Heart left ventricle (tissue), 16 donors: ENCODE data around the gene YTHDC1. TPM values are rescaled to one million over a fixed set of nuclear protein-coding genes. Genes with fewer than 3 reads are reported as not detected.

Experiments used
- ATAC-seq, 4 donors: fragments of 200-7000 bp; cut with Tn5 transposase; one replicate each; pipeline ENCODE4 v1.9.1; 2020 to 2022; ENCODE audit warnings: moderate library complexity in 4 of 4, mild to moderate bottlenecking in 3 of 4, moderate number of reproducible peaks in 1 of 4
- DNase-seq, 5 donors: peaks; one replicate each; pipeline ENCODE4 v3.0.0-alpha.2; 2020
- H3K27ac ChIP-seq, 12 donors: fragments of 200-600 bp; sonication (generic) in 4 of 12; one replicate each; pipeline versions ENCODE4 v1.5.0 to v1.8.0; 2016 to 2022; ENCODE audit warnings: mild to moderate bottlenecking in 2 of 12
- H3K27me3 ChIP-seq, 9 donors: fragments of 200-600 bp; sonication (generic) in 2 of 9; one replicate each; pipeline versions ENCODE4 v1.5.1 to v1.8.0; 2016 to 2022; ENCODE audit warnings: mild to moderate bottlenecking in 3 of 9
- H3K36me3 ChIP-seq, 9 donors: fragments of 200-600 bp; sonication (generic) in 2 of 9; one replicate each; pipeline versions ENCODE4 v1.5.0 to v1.8.0; 2018 to 2022; ENCODE audit warnings: mild to moderate bottlenecking in 2 of 9
- H3K4me1 ChIP-seq, 12 donors: fragments of 200-600 bp; sonication (generic) in 4 of 12; one replicate each; pipeline versions ENCODE4 v1.5.0 to v1.8.0; 2016 to 2022; ENCODE audit warnings: mild to moderate bottlenecking in 3 of 12
- H3K4me3 ChIP-seq, 12 donors: fragments of 200-600 bp; sonication (generic) in 4 of 12; one replicate each; pipeline versions ENCODE4 v1.5.0 to v1.8.0; 2017 to 2022; ENCODE audit warnings: mild to moderate bottlenecking in 9 of 12, moderate library complexity in 4 of 12
- H3K9me3 ChIP-seq, 12 donors: fragments of 200-600 bp; sonication (generic) in 4 of 12; one replicate each; pipeline versions ENCODE4 v1.5.0 to v1.8.0; 2016 to 2022; ENCODE audit warnings: mild to moderate bottlenecking in 1 of 12
- POLR2A ChIP-seq, 2 donors: fragments of 450-650 bp; IDR thresholded peaks; one replicate each; pipeline ENCODE4 v1.6.1; 2017; ENCODE audit warnings: antibody characterized with exemption in 2 of 2, mild to moderate bottlenecking in 2 of 2, moderate library complexity in 2 of 2
- WGBS, 4 donors: extraction: QIAGEN DNeasy Blood & Tissue Kit in 2 of 4; methylation state at CpG; one replicate each; pipeline versions ENCODE4 v1.1.5 to v1.1.7; 2013 to 2018; 5-methylcytosine and 5-hydroxymethylcytosine counted together
- intact Hi-C, 10 donors: fragments of 100-400 bp; cut with DNase I; formaldehyde crosslinking; loops; one replicate each; pipeline versions ENCODE4 v1.11.1 to v1.14.2; 2022
- polyA plus RNA-seq, 2 donors: library from polyadenylated mRNA; stranded (reverse); fragments of 200-250 nt; gene quantifications; one replicate each; pipeline ENCODE4 v1.2.3, GENCODE V29; 2013
- total RNA-seq, 9 donors: library from RNA; depleted of rRNA in 2 of 9; stranded (reverse); fragments of >200 nt in 2 of 9; fragmentation: NEBNext Ultra II Directional in 3 of 9; extraction: Animal tissue kit (Norgen Biotek cat#: 25700) in 3 of 9; gene quantifications; one replicate each; pipeline versions ENCODE4 v1.1.0 to v1.2.4, GENCODE V29; 2016 to 2023
- TF ChIP-seq, protein P1 (sequence below), 12 donors: fragments of 200-600 bp; sonication (generic) in 4 of 12; IDR thresholded peaks; one replicate each; pipeline versions ENCODE4 v1.5.0 to v1.8.0; 2018 to 2022; ENCODE audit warnings: antibody characterized with exemption in 12 of 12, mild to moderate bottlenecking in 5 of 12
- donor health status: ischemic (EF 13 %, LVEDD 7.1; RV severe dilation, severe dysfunction).
- donor health status: healthy with polysubstance abuse.
- donor health status: DM: no; HTN: yes; CAD: no.
- donor health status: DM: no; HTN: no; CAD: no.
- donor health status: ischemic (EF 25% LVEDD 6.9; RV normal size, moderate dysfunction).
- donor health status: ischemic (EF 25% LVEDD 5.7; RV mildly dilated, moderate dysfunction).
- donor health status: healthy.
- donor health status: DM: yes; HTN: yes; CAD: no.
- donor health status: ischemic (EF 35%, LVEDD 5.7; RV mildly dilated, moderate dysfunction).
- donor health status: nonischemic (EF 11% LVEDD 7.7; RV severe dilation, severe dysfunction).
- donor health status: DM: yes; HTN: yes; CAD: no.
- donor health status: PGD.
- donor health status: ischemic (EF 29% LVEDD 5.4; RV normal size, mild dysfunction).
- donor health status: nonischemic (EF 23%, LVEDD 6.1; RV moderate dilation, normal function).

YTHDC1 gene
- total and polyA plus RNA-seq, 11 donors, result 27.0 to 60.8 (median 42.1) TPM

DNA sequence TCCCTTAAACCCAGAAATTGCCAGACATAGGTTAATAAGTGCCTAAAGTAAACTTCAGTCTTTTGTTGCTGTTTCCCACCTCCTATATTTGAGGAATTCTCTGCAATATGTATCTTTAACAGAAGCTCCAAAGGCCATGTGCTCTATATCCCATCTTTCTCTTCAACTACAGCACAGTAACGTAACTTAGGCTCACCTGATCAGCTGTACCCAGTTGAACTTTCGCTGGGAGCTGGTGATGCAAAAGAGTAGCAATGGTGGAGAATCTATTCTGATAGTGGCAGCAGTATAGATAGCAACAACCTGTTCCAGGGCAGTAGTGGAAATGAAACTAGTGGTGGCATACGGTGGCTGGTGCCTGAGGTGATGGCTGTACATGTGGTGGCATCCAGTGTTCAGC lies 33.2 kb upstream of the YTHDC1 start:
- Histone ChIP-seq H3K9me3 (no peaks in the 10 kb centered on the region), H3K4me3 (no peak overlapping the region), H3K4me1 (no peaks in the 10 kb centered on the region), H3K36me3 (no peaks in the 10 kb centered on the region), H3K27ac (no peak overlapping the region), H3K27me3 (peaks cover 0 to 56% (median 6%) of the 10 kb centered on the region in 9 donors)
- no peak for DNase-seq
- WGBS, 4 donors, result 43 to 56% (median 54%) methylated on average over 3 of the region's 3 CpGs
- no peak for ATAC-seq
- TF ChIP-seq, protein P1, sequence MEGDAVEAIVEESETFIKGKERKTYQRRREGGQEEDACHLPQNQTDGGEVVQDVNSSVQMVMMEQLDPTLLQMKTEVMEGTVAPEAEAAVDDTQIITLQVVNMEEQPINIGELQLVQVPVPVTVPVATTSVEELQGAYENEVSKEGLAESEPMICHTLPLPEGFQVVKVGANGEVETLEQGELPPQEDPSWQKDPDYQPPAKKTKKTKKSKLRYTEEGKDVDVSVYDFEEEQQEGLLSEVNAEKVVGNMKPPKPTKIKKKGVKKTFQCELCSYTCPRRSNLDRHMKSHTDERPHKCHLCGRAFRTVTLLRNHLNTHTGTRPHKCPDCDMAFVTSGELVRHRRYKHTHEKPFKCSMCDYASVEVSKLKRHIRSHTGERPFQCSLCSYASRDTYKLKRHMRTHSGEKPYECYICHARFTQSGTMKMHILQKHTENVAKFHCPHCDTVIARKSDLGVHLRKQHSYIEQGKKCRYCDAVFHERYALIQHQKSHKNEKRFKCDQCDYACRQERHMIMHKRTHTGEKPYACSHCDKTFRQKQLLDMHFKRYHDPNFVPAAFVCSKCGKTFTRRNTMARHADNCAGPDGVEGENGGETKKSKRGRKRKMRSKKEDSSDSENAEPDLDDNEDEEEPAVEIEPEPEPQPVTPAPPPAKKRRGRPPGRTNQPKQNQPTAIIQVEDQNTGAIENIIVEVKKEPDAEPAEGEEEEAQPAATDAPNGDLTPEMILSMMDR (IDR thresholded peaks at IDR 0.05), result no peak
- TF ChIP-seq POLR2A (IDR thresholded peaks at IDR 0.05), result no peak
- intact Hi-C loops, result no loop called here

DNA sequence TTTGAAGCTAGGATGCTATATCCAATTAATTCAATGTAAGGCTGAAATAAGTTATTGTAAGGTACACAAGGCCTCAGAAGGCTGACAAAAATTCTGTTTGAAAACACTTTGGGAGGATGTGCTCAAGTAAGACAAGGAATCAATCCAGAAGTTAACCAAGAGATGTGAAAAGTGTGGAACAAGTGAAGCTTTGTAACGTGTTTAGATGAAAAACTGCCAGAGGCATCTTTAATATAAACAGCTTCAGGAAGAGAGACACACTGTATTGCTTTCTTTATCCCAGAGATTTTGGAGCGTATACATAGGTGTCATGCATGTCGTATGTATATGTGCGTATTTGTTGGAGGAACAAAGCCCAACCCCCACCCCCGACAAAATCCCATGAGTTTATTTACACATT lies 28.3 kb upstream of the YTHDC1 start:
- no peak overlapping the region for H3K4me3 ChIP-seq
- peaks cover 0 to 58% (median 3%) of the 10 kb centered on the region in 9 donors for H3K27me3 ChIP-seq

GRCh38 chr4:68375667-68376559 lies 26.0 kb upstream of the YTHDC1 start:
- intact Hi-C loops, result loop anchor here (1.0 to 10.0 kb wide), 5 partner anchors 61 to 105 kb away; no protein-coding TSS in a partner anchor
- TF ChIP-seq POLR2A (IDR thresholded peaks at IDR 0.05), result no peak
- TF ChIP-seq, protein P1 (IDR thresholded peaks at IDR 0.05), result peak; percentile 60 to 83 (median 71)
- peaks cover 0 to 4% (median 0%) of the 10 kb centered on the region in 12 donors for H3K4me1 ChIP-seq
- H3K27ac ChIP-seq, result no peak overlapping the region
- peaks cover 0 to 43% (median 3%) of the 10 kb centered on the region in 9 donors for H3K27me3 ChIP-seq
- ATAC-seq, result peak in 3 of 4 donors; percentile 59 to 69 (median 67)
- H3K36me3 ChIP-seq, result no peaks in the 10 kb centered on the region
- WGBS, 4 donors, result 13 to 19% (median 14%) methylated on average over 19 of the region's 19 CpGs
- H3K9me3 ChIP-seq, result no peaks in the 10 kb centered on the region
- no peak overlapping the region for H3K4me3 ChIP-seq
- peak in 1 of 5 donors; percentile 11 for DNase-seq

More for the DNA sequence above, 28.3 kb upstream of the YTHDC1 start:
- peaks cover 0 to 4% (median 0%) of the 10 kb centered on the region in 12 donors for H3K4me1 ChIP-seq
- intact Hi-C loops, result loop anchor here in 1 of 10 donors (10.0 kb wide), 1 partner anchor 63 kb away; no protein-coding TSS in a partner anchor
- 77 to 81% (median 79%) methylated on average over 5 of the region's 5 CpGs for WGBS, 4 donors
- no peaks in the 10 kb centered on the region for H3K36me3 ChIP-seq
- TF ChIP-seq, protein P1 (IDR thresholded peaks at IDR 0.05), result no peak
- no peak for TF ChIP-seq POLR2A (IDR thresholded peaks at IDR 0.05)
- no peak for ATAC-seq
- H3K27ac ChIP-seq, result no peak overlapping the region
- no peaks in the 10 kb centered on the region for H3K9me3 ChIP-seq
- no peak for DNase-seq

GRCh38 chr4:68373513-68373912 lies 23.6 kb upstream of the YTHDC1 start:
- DNase-seq (peak; percentile 79 to 88 (median 86)), ATAC-seq (peak; percentile 99 to 100 (median 100))
- WGBS, 4 donors, result 1 to 6% (median 4%) methylated on average over 16 of the region's 16 CpGs
- peaks cover 0 to 4% (median 0%) of the 10 kb centered on the region in 12 donors for H3K4me1 ChIP-seq
- peak overlapping the region in 11 of 12 donors; percentile 7 to 46 (median 34) for H3K4me3 ChIP-seq
- no peaks in the 10 kb centered on the region for H3K9me3 ChIP-seq
- peaks cover 0 to 24% (median under 1%) of the 10 kb centered on the region in 9 donors for H3K27me3 ChIP-seq
- no peaks in the 10 kb centered on the region for H3K36me3 ChIP-seq
- intact Hi-C loops, result loop anchor here in 2 of 10 donors (2.0 to 10.0 kb wide), 2 partner anchors 23 to 59 kb away; partner anchors contain the start of gene YTHDC1 (in 1 of the 2)
- TF ChIP-seq, protein P1 (IDR thresholded peaks at IDR 0.05), result no peak
- TF ChIP-seq POLR2A (IDR thresholded peaks at IDR 0.05), result no peak
- H3K27ac ChIP-seq, result peak overlapping the region in 2 of 12 donors; percentile 15 to 58
